ENCODE measurements around the gene CA5A. TPM values are rescaled to one million over a fixed set of nuclear protein-coding genes. Genes with fewer than 3 reads are reported as not detected.

The CA5A gene
- total and polyA plus RNA-seq, 2 of the 13 experiments (the other 11 are each of a cell fraction or from before 2014, with no cell fraction given): 66.8 to 106 TPM

- 0 out of 2 replicates have a peak, but pooled peaks have one; percentile 18 for TF ChIP-seq IRF9 (CRISPR knock-in tag; IDR thresholded peaks at IDR 0.05; ENCODE audit: borderline replicate concordance)
- TF ChIP-seq ZNF430 (CRISPR knock-in tag; IDR thresholded peaks at IDR 0.05): no peak
- no peak for TF ChIP-seq TEAD2 (CRISPR knock-in tag; IDR thresholded peaks at IDR 0.05)
- TF ChIP-seq HINFP (CRISPR knock-in tag; IDR thresholded peaks at IDR 0.05; ENCODE audit: low read depth): no peak
- no peak for TF ChIP-seq YY1 (IDR thresholded peaks at IDR 0.05; ENCODE audit: insufficient read depth, insufficient replicate concordance, low read depth, low read length)
- no peak for TF ChIP-seq TBP (CRISPR knock-in tag; IDR thresholded peaks at IDR 0.05)
- no peak for TF ChIP-seq ZBTB40 (IDR thresholded peaks at IDR 0.05)
- no peak for TF ChIP-seq ZBTB40 (CRISPR knock-in tag; IDR thresholded peaks at IDR 0.05)
- peak; percentile 38; the same call in 1 of the 2 replicates for TF ChIP-seq ZHX1 (CRISPR knock-in tag; IDR thresholded peaks at IDR 0.05; ENCODE audit: low read depth)
- TF ChIP-seq PRDM4 (CRISPR knock-in tag; IDR thresholded peaks at IDR 0.05; ENCODE audit: borderline replicate concordance): no peak
- peak; percentile 57 for TF ChIP-seq AGO2 (optimal IDR thresholded peaks at IDR 0.05; ENCODE audit: low read depth, low read length)
Measured at GRCh38 chr16:87856791-87857228, 79.5 kb downstream of the CA5A start (continued).
